Neuronal stem cell (in vitro differentiated cells): ENCODE data around the gene BTN2A1. TPM values are rescaled to one million over a fixed set of nuclear protein-coding genes. Genes with fewer than 3 reads are reported as not detected.

Experiments
- small RNA-seq: library from polyadenylated mRNA; stranded (forward); fragments of <200 nt; extraction: miRNeasy Mini kit (QIAGEN cat#:217004); gene quantifications from one replicate; pipeline ENCODE3, GENCODE V24; 2013; ENCODE audit not compliant: insufficient read depth

Gene BTN2A1

Small RNA genes within 50 kb of the gene (small RNA-seq; reads per million reads assigned to genes)
- gene RNU6-502P = not detected
